Tibial nerve (tissue), 4 donors: ENCODE results near the gene OR8K1. TPM values are rescaled to one million over a fixed set of nuclear protein-coding genes. Genes with fewer than 3 reads are reported as not detected.

Source experiments
- DNase-seq, 2 donors: peaks; one replicate each; pipeline ENCODE4 v3.0.0-alpha.2; 2019; ENCODE audit warnings: low spot score in 2 of 2
- H3K27ac ChIP-seq, 4 donors: fragments of 200-600 bp; sonication (generic) in 3 of 4; one replicate each; pipeline ENCODE4 v1.5.1; 2017 to 2019; ENCODE audit warnings: mild to moderate bottlenecking in 1 of 4
- H3K27me3 ChIP-seq, 2 donors: fragments of 200-600 bp; sonication (generic) in 1 of 2; one replicate each; pipeline versions ENCODE4 v1.5.1 to v1.6.0; 2017 to 2019
- H3K36me3 ChIP-seq, 3 donors: fragments of 200-600 bp; sonication (generic); one replicate each; pipeline ENCODE4 v1.5.1; 2018 to 2019
- H3K4me1 ChIP-seq, 4 donors: fragments of 200-600 bp; sonication (generic) in 3 of 4; one replicate each; pipeline ENCODE4 v1.5.1; 2017 to 2019
- H3K4me3 ChIP-seq, 4 donors: fragments of 200-600 bp; sonication (generic) in 3 of 4; one replicate each; pipeline ENCODE4 v1.5.1; 2017 to 2019; ENCODE audit warnings: mild to moderate bottlenecking in 1 of 4, moderate library complexity in 1 of 4
- H3K9me3 ChIP-seq, 4 donors: fragments of 200-600 bp; sonication (generic) in 3 of 4; one replicate each; pipeline ENCODE4 v1.5.1; 2017 to 2019
- EP300 ChIP-seq, 2 donors: sonication (generic); formaldehyde crosslinking; IDR thresholded peaks; one replicate each; pipeline ENCODE4 v1.6.1; 2017; ENCODE audit warnings: antibody characterized with exemption in 2 of 2, mild to moderate bottlenecking in 1 of 2
- POLR2A ChIP-seq, 2 donors: fragments of 450-650 bp; IDR thresholded peaks; one replicate each; pipeline ENCODE4 v1.6.1; 2017; ENCODE audit warnings: antibody characterized with exemption in 2 of 2, mild to moderate bottlenecking in 2 of 2, moderate library complexity in 2 of 2
- WGBS, 2 donors: methylation state at CpG; one replicate each; pipeline ENCODE4 v1.1.5; 2018; 5-methylcytosine and 5-hydroxymethylcytosine counted together
- total RNA-seq, 4 donors: library from RNA; depleted of rRNA; stranded (reverse); fragments of >200 nt; gene quantifications; one replicate each; pipeline ENCODE4 v1.1.0, GENCODE V29; 2016
- TF ChIP-seq, protein P1 (sequence below), 5 experiments: fragments of 200-600 bp in 3 of 5; fragments of 450-650 bp in 2 of 5; sonication (generic) in 3 of 5; IDR thresholded peaks; one replicate each; pipeline ENCODE4 v1.5.1; 2016 to 2019; ENCODE audit warnings: antibody characterized with exemption in 5 of 5, mild to moderate bottlenecking in 3 of 5, moderate library complexity in 2 of 5

OR8K1 gene
- total RNA-seq, 4 donors from 2014 or later, result not detected

- TF ChIP-seq, protein P1, sequence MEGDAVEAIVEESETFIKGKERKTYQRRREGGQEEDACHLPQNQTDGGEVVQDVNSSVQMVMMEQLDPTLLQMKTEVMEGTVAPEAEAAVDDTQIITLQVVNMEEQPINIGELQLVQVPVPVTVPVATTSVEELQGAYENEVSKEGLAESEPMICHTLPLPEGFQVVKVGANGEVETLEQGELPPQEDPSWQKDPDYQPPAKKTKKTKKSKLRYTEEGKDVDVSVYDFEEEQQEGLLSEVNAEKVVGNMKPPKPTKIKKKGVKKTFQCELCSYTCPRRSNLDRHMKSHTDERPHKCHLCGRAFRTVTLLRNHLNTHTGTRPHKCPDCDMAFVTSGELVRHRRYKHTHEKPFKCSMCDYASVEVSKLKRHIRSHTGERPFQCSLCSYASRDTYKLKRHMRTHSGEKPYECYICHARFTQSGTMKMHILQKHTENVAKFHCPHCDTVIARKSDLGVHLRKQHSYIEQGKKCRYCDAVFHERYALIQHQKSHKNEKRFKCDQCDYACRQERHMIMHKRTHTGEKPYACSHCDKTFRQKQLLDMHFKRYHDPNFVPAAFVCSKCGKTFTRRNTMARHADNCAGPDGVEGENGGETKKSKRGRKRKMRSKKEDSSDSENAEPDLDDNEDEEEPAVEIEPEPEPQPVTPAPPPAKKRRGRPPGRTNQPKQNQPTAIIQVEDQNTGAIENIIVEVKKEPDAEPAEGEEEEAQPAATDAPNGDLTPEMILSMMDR (IDR thresholded peaks at IDR 0.05), result no peak
- Histone ChIP-seq H3K36me3 (no peaks in the 10 kb centered on the region), H3K4me3 (no peak overlapping the region), H3K27ac (no peak overlapping the region), H3K27me3 (no peaks in the 10 kb centered on the region), H3K9me3 (no peaks in the 10 kb centered on the region), H3K4me1 (no peaks in the 10 kb centered on the region)
- no peak for DNase-seq
- 84 to 90% methylated on average over 2 of the region's 2 CpGs for WGBS, 2 donors
Measured at GRCh38 chr11:56380120-56380519, 34.3 kb downstream of the OR8K1 start.

GRCh38 chr11:56394381-56394780, 48.5 kb downstream of the OR8K1 start:
- 93 to 94% methylated on average over 3 of the region's 3 CpGs for WGBS, 2 donors

DNA sequence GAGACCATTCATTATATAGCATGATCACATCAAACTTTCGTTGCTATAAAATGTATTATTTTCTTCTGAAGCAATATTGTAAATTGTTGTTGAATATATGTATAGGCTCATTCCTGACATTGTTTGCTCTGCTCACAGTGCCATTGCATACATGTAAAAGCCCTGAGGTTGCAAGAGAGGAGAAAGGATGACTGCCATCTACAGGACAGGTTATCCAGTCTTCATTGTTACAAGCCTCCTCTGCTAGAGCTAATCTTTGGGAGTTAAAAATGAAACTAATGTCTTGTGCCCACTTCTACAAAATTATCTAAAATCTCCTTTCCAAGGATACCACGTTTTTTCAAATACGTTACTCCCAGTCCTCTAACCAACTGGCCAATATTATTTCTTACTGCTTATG, 50.2 kb downstream of the OR8K1 start:
- H3K27ac ChIP-seq, result no peak overlapping the region
- no peak for DNase-seq
- no peaks in the 10 kb centered on the region for H3K36me3 ChIP-seq
- H3K4me1 ChIP-seq, result no peaks in the 10 kb centered on the region
- WGBS, 2 donors, result 55 to 57% methylated on average over 3 of the region's 3 CpGs
- H3K4me3 ChIP-seq, result no peak overlapping the region
- no peaks in the 10 kb centered on the region for H3K9me3 ChIP-seq
- TF ChIP-seq EP300 (IDR thresholded peaks at IDR 0.05), result no peak
- TF ChIP-seq POLR2A (IDR thresholded peaks at IDR 0.05), result no peak
- TF ChIP-seq, protein P1 (IDR thresholded peaks at IDR 0.05), result no peak
- no peaks in the 10 kb centered on the region for H3K27me3 ChIP-seq

More at GRCh38 chr11:56394381-56394780, 48.5 kb downstream of the OR8K1 start:
- Histone ChIP-seq H3K4me1 (no peaks in the 10 kb centered on the region), H3K27ac (no peak overlapping the region), H3K4me3 (no peak overlapping the region), H3K27me3 (no peaks in the 10 kb centered on the region), H3K9me3 (no peaks in the 10 kb centered on the region), H3K36me3 (no peaks in the 10 kb centered on the region)
- no peak for DNase-seq
- TF ChIP-seq, protein P1 (IDR thresholded peaks at IDR 0.05), result no peak
- no peak for TF ChIP-seq POLR2A (IDR thresholded peaks at IDR 0.05)
- TF ChIP-seq EP300 (IDR thresholded peaks at IDR 0.05), result no peak

Other genes starting within 250 kb of the OR8K1 start
- gene OR8H2, start 242.4 kb upstream of the OR8K1 start, total RNA-seq, result not detected
- gene OR8H3, start 223.7 kb upstream of the OR8K1 start, total RNA-seq, result not detected
- gene OR8J3, start 205.8 kb upstream of the OR8K1 start, total RNA-seq, result not detected
- gene OR8K5, start 185.7 kb upstream of the OR8K1 start, total RNA-seq, result not detected
- gene OR5J2, start 169.4 kb upstream of the OR8K1 start, total RNA-seq, result not detected
- not detected for gene OR5T2, start 111.8 kb upstream of the OR8K1 start, total RNA-seq
- gene OR5T3, start 93.8 kb upstream of the OR8K1 start, total RNA-seq, result not detected
- not detected for gene OR5T1, start 71.9 kb upstream of the OR8K1 start, total RNA-seq
- not detected for gene OR8H1, start 53.8 kb upstream of the OR8K1 start, total RNA-seq
- not detected for gene OR8K3, start 30.9 kb upstream of the OR8K1 start, total RNA-seq
- gene OR8J1, start 8.3 kb downstream of the OR8K1 start, total RNA-seq, result not detected
- not detected for gene OR8U1, start 29.6 kb downstream of the OR8K1 start, total RNA-seq
- gene OR5AL1, start 66.7 kb downstream of the OR8K1 start, total RNA-seq, result not detected
- gene OR5M3, start 127.3 kb downstream of the OR8K1 start, total RNA-seq, result not detected
- gene OR5M8, start 145.3 kb downstream of the OR8K1 start, total RNA-seq, result not detected
- not detected for gene OR5M11, start 197.2 kb downstream of the OR8K1 start, total RNA-seq
- not detected for gene OR5M10, start 231.7 kb downstream of the OR8K1 start, total RNA-seq